Uterus (tissue), 4 donors: ENCODE measurements around the gene PRKACA. TPM values are rescaled to one million over a fixed set of nuclear protein-coding genes. Genes with fewer than 3 reads are reported as not detected.

Experiments used
- DNase-seq, 2 donors: peaks; one replicate each; pipeline ENCODE4 v3.0.0-alpha.2; 2019 to 2020
- H3K27ac ChIP-seq, 2 donors: fragments of 200-600 bp; sonication (generic); 1 replicate in 1 of 2; 2 replicates in 1 of 2; pipeline ENCODE4 v1.5.1; 2016 to 2018
- H3K27me3 ChIP-seq, 2 donors: fragments of 200-600 bp; sonication (generic); one replicate each; pipeline ENCODE4 v1.5.1; 2018 to 2019; ENCODE audit warnings: control low read depth in 1 of 2
- H3K36me3 ChIP-seq, 2 donors: fragments of 200-600 bp; sonication (generic); one replicate each; pipeline ENCODE4 v1.5.1; 2019; ENCODE audit warnings: control low read depth in 1 of 2
- H3K4me1 ChIP-seq, 2 donors: fragments of 200-600 bp; sonication (generic); one replicate each; pipeline ENCODE4 v1.5.1; 2018 to 2019; ENCODE audit warnings: control low read depth in 1 of 2
- H3K4me3 ChIP-seq, 2 donors: fragments of 200-600 bp; sonication (generic); 1 replicate in 1 of 2; 2 replicates in 1 of 2; pipeline ENCODE4 v1.5.1; 2018 to 2019; ENCODE audit warnings: mild to moderate bottlenecking in 1 of 2
- H3K9me3 ChIP-seq, 2 donors: fragments of 200-600 bp; sonication (generic); one replicate each; pipeline ENCODE4 v1.5.1; 2019; ENCODE audit warnings: control low read depth in 1 of 2
- POLR2A ChIP-seq, 2 donors: fragments of 450-650 bp; IDR thresholded peaks; one replicate each; pipeline ENCODE4 v1.6.1; 2016; ENCODE audit warnings: antibody characterized with exemption in 2 of 2, mild to moderate bottlenecking in 1 of 2, moderate library complexity in 1 of 2
- intact Hi-C: fragments of 100-400 bp; cut with DNase I; formaldehyde crosslinking; loops from one replicate; pipeline ENCODE4 v1.15.1; 2023; ENCODE audit warnings: low total_unique reads
- total RNA-seq, 4 donors: library from RNA; depleted of rRNA in 3 of 4; stranded (reverse); fragments of >200 nt in 3 of 4; gene quantifications; one replicate each; pipeline versions ENCODE4 v1.1.0 to v1.2.4, GENCODE V29; 2014 to 2023
- TF ChIP-seq, protein P1 (sequence below), 4 experiments: fragments of 200-600 bp in 2 of 4; fragments of 450-650 bp in 2 of 4; sonication (generic) in 2 of 4; IDR thresholded peaks; one replicate each; pipeline ENCODE4 v1.5.1; 2016 to 2019; ENCODE audit warnings: antibody characterized with exemption in 4 of 4, mild to moderate bottlenecking in 2 of 4, moderate library complexity in 1 of 4
- donor health status: DM: yes; HTN: yes; CAD: no.

The PRKACA gene
- total RNA-seq, 4 donors from 2014 or later = 4.9 to 135 (median 74.2) TPM

DNA sequence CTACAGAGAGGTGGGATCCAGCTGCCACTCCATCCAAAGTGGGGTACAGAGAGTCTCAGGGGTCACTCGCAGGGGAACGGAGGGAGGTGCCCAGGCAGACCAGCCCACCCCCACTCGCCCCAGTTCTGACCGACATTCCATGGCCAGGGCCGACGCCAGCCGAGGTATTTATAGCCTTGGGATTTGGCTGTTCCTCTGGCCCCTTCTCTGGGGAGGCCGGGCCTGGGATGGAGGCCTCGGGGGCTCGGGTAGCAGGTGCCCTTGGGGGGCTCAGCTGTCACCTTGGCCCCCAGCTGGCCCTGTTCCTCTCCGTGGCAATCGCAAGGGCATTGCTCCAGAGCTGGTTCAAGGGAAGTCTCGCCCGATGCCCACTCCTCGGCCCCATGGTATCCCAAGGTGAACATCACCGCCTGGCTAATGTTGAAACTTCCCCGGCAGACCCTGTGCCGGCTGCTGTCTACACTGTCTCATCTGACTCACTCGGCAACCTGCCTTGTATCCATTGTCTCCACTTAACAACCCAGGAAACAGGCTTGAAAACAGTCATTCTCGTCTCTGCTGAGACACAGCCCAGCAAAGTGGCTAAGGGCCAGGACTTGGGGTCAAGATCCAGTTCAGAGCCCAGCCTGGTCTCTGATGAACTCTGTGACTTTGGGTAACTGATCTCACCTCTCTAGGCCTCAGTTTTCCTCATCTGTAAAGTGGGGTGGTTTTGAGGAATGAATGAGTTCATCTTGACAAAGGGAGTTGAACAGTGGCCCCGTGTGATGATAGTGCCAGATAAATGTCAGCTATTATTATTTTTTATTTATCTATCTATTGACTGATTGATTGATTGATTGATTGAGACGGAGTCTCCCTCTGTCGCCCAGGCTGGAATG, 9.7 kb downstream of the PRKACA start:
- no peaks in the 10 kb centered on the region for H3K27me3 ChIP-seq
- intact Hi-C loops = no loop called here
- peaks cover 0 to 13% of the 10 kb centered on the region in 2 donors for H3K4me1 ChIP-seq
- DNase-seq = no peak
- H3K27ac ChIP-seq = peak overlapping the region; percentile 28 to 46
- H3K9me3 ChIP-seq = no peaks in the 10 kb centered on the region
- no peak for TF ChIP-seq POLR2A (IDR thresholded peaks at IDR 0.05)
- TF ChIP-seq, protein P1, sequence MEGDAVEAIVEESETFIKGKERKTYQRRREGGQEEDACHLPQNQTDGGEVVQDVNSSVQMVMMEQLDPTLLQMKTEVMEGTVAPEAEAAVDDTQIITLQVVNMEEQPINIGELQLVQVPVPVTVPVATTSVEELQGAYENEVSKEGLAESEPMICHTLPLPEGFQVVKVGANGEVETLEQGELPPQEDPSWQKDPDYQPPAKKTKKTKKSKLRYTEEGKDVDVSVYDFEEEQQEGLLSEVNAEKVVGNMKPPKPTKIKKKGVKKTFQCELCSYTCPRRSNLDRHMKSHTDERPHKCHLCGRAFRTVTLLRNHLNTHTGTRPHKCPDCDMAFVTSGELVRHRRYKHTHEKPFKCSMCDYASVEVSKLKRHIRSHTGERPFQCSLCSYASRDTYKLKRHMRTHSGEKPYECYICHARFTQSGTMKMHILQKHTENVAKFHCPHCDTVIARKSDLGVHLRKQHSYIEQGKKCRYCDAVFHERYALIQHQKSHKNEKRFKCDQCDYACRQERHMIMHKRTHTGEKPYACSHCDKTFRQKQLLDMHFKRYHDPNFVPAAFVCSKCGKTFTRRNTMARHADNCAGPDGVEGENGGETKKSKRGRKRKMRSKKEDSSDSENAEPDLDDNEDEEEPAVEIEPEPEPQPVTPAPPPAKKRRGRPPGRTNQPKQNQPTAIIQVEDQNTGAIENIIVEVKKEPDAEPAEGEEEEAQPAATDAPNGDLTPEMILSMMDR (IDR thresholded peaks at IDR 0.05) = no peak
- H3K4me3 ChIP-seq = no peak overlapping the region
- no peaks in the 10 kb centered on the region for H3K36me3 ChIP-seq

DNA sequence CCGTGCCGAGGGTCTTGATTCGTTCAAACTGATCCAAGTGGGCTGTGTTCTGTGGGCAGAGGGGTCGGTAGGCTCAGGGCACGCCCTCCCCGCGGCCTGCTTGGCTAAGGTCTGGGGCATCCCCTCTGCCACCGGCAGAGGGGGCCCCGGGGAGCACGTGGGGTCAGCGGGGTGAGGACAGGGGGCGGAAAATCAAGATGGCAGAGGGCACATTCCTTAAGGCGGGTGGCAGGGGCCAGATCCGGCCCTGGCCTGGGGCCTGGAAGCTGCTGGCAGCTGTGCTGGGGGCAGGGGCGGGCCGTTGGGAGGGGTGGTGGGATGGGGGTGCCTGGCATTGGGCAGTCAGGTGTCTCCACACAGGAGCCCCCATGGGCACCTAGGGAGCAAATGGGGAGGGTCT, 10.7 kb downstream of the PRKACA start:
- Histone ChIP-seq H3K4me1 (peaks cover 0 to 3% of the 10 kb centered on the region in 2 donors), H3K27ac (peak overlapping the region in 1 of 2 donors; percentile 46), H3K36me3 (no peaks in the 10 kb centered on the region), H3K4me3 (no peak overlapping the region), H3K27me3 (no peaks in the 10 kb centered on the region), H3K9me3 (no peaks in the 10 kb centered on the region)
- no peak for DNase-seq
- TF ChIP-seq, protein P1 (IDR thresholded peaks at IDR 0.05) = no peak
- TF ChIP-seq POLR2A (IDR thresholded peaks at IDR 0.05) = no peak
- intact Hi-C loops = no loop called here

DNA sequence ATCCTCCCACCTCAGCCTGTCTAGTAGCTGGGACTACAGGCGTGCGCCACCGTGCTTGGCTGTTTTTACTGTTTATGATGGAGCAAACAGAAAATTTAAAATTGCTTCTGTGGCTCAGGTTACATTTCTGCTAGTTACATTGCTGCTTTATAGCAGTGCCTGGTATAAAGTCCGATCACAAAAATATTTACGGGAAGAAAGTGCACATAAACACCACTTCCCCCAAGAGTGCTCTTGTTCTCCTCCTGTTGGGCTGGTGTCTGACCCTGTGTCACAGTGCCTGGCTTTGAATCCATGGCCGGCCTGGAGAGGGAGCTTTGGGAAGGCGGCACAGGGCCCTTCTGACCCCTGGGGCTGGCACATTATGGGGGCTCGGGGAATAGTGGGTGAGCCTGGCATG, 11.9 kb downstream of the PRKACA start:
- H3K4me3 ChIP-seq = no peak overlapping the region
- no peaks in the 10 kb centered on the region for H3K4me1 ChIP-seq
- H3K27ac ChIP-seq = no peak overlapping the region
- no peak for DNase-seq
- H3K36me3 ChIP-seq = no peaks in the 10 kb centered on the region
- H3K9me3 ChIP-seq = no peaks in the 10 kb centered on the region
- intact Hi-C loops = no loop called here
- TF ChIP-seq, protein P1 (IDR thresholded peaks at IDR 0.05) = no peak
- no peaks in the 10 kb centered on the region for H3K27me3 ChIP-seq

DNA sequence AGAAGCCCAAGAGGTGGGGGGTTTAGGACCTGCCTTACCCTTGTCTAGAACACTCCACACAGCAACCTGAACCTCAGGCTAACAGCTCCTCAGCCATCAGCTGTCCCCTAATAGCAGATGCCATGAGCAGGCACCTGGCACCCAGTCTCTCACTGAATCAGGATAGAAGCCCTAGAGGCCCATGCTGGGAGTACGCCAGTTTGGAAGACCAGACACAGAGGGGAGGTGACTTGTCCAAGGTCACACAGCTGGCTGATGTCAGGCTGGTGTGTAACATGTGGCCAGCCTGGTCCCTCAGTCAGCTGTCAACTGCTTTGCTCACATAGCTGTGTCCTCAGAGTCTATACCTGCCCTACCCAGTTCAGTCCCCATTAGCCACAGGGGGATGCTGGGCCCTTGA, 14.3 kb downstream of the PRKACA start:
- no peaks in the 10 kb centered on the region for H3K36me3 ChIP-seq
- intact Hi-C loops = no loop called here
- H3K27ac ChIP-seq = no peak overlapping the region

DNA sequence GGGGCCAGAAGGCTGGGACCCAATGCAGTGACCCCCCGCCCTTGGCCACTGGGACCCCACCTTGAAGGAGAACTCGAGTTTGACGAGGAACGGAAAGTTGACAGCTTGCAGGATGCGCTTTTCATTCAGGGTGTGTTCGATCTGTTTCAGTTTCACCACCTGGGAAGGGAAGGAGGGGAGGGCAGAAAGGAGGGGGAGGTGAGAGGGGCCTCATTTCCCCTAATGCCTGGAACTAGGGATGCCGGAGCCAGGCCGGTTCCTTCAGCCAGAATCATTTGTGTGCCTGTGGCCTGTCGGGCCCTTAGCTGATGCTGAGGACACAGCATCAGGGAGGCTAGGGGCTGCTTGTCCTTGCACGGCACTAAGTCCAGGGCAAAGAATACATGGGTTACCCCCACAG, 14.8 kb downstream of the PRKACA start:
- Histone ChIP-seq H3K27me3 (no peaks in the 10 kb centered on the region), H3K36me3 (no peaks in the 10 kb centered on the region), H3K4me3 (no peak overlapping the region), H3K9me3 (no peaks in the 10 kb centered on the region), H3K27ac (no peak overlapping the region), H3K4me1 (no peaks in the 10 kb centered on the region)
- intact Hi-C loops = no loop called here
- no peak for TF ChIP-seq POLR2A (IDR thresholded peaks at IDR 0.05)
- TF ChIP-seq, protein P1 (IDR thresholded peaks at IDR 0.05) = no peak
- no peak for DNase-seq

More for the DNA sequence above, 14.3 kb downstream of the PRKACA start:
- TF ChIP-seq, protein P1 (IDR thresholded peaks at IDR 0.05) = no peak
- TF ChIP-seq POLR2A (IDR thresholded peaks at IDR 0.05) = no peak
- Histone ChIP-seq H3K27me3 (no peaks in the 10 kb centered on the region), H3K4me3 (no peak overlapping the region), H3K9me3 (no peaks in the 10 kb centered on the region), H3K4me1 (no peaks in the 10 kb centered on the region)
- no peak for DNase-seq
